ENCODE measurements around the gene KLK6.
"Not testable (repeated sequence)": the region's sequence is repeated elsewhere in the genome, so short reads cannot be mapped to it uniquely, and the experiment has no call there.

Gene KLK6

DNA sequence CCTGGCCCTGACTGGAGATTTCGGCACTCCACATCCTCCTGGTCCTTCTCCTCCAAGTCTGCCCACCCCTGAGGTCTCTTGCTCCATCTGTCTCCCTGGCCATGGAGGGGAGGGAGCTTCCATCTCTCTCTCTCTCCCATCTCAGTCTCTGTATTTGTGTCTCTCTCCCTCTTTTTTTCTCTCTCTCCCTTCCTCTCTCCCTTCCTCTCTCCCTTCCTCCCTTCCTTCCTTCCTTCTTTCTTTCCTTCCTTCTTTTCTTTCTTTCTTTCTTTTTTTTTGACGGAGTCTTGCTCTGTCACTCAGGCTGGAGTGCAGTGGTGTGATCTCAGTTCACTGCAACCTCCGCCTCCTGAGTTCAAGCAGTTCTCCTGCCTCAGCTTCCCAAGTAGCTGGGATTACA is 419 bp upstream of the KLK6 start:
- H2BK12ac ChIP-seq (ENCODE audit: low read length in 2 of 2); H3K27ac ChIP-seq (ENCODE audit: low read length, poor library complexity, severe bottlenecking); H3K9ac ChIP-seq (ENCODE audit: low read length); H3K4me3 ChIP-seq (ENCODE audit: insufficient read depth in 1 of 2, low read depth in 1 of 2, low read length in 2 of 2); H2BK120ac ChIP-seq (ENCODE audit: low read depth, low read length); H3K14ac ChIP-seq (ENCODE audit: low read length in 2 of 2); H2BK15ac ChIP-seq (ENCODE audit: low read depth, poor library complexity, severe bottlenecking); H2BK5ac ChIP-seq (ENCODE audit: low read depth, low read length, poor library complexity, severe bottlenecking); H3K9me3 ChIP-seq (ENCODE audit: control insufficient read depth, low read length); H3K79me1 ChIP-seq (replicated peaks; ENCODE audit: low read length, poor library complexity, severe bottlenecking); H3K23ac ChIP-seq (ENCODE audit: low read length in 2 of 2); H3K4ac ChIP-seq (ENCODE audit: low read depth in 1 of 2, low read length in 2 of 2); H3K18ac ChIP-seq (ENCODE audit: low read depth in 1 of 2, low read length in 2 of 2); H4K8ac ChIP-seq (ENCODE audit: low read length); H2AK5ac ChIP-seq (ENCODE audit: low read length, severe bottlenecking); H3K4me2 ChIP-seq (ENCODE audit: low read length, poor library complexity, severe bottlenecking); H2AFZ ChIP-seq (ENCODE audit: low read depth, low read length); H3K36me3 ChIP-seq (ENCODE audit: control insufficient read depth in 1 of 2, insufficient read depth in 2 of 2, low read depth in 1 of 2, low read length in 2 of 2); DNase-seq; H3K4me1 ChIP-seq (ENCODE audit: control insufficient read depth, insufficient read depth, low read depth, low read length); H4K91ac ChIP-seq (ENCODE audit: low read length): not testable (repeated sequence)
- H3K27me3 ChIP-seq (ENCODE audit: control insufficient read depth in 1 of 2, insufficient read depth in 1 of 2, low read length in 2 of 2), result peaks cover 0 to 29% of the 10 kb centered on the region in 2 experiments
- 73% methylated on average over 2 of the region's 3 CpGs for WGBS

DNA sequence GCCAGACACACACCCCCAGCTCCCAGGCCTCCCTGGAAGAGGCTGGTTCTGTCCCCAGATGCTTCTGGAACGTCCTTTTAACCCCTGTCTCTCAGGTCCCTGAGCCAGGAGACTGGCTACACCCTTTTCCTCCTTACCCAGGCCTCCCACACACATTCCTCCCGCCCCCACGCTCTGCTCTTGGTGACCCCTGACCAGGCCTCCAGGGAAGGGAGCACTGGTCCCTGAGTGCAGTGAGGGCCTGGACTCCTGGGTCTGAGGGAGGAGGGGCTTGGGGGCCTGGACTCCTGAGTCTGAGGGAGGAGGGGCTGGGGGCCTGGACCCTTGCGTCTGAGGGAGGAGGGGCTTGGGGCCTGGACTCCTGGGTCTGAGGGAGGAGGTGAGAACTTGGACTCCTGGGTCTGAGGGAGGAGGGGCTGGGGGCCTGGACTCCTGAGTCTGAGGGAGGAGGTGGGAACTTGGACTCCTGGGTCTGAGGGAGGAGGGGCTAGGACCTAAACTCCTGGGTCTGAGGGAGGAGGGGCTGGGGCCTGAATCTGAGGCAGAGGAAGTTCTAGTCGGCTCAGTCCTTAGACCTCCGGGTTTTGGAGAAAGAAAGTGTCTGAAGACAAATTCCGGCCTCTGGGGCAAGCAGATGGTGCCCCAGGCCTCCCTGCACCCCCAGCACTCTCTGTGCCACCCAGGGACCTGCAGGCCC is 527 bp downstream of the KLK6 start:
- 63% methylated on average over 5 of the region's 7 CpGs for WGBS
- H2BK15ac ChIP-seq (ENCODE audit: low read depth, poor library complexity, severe bottlenecking), result no peak overlapping the region

DNA sequence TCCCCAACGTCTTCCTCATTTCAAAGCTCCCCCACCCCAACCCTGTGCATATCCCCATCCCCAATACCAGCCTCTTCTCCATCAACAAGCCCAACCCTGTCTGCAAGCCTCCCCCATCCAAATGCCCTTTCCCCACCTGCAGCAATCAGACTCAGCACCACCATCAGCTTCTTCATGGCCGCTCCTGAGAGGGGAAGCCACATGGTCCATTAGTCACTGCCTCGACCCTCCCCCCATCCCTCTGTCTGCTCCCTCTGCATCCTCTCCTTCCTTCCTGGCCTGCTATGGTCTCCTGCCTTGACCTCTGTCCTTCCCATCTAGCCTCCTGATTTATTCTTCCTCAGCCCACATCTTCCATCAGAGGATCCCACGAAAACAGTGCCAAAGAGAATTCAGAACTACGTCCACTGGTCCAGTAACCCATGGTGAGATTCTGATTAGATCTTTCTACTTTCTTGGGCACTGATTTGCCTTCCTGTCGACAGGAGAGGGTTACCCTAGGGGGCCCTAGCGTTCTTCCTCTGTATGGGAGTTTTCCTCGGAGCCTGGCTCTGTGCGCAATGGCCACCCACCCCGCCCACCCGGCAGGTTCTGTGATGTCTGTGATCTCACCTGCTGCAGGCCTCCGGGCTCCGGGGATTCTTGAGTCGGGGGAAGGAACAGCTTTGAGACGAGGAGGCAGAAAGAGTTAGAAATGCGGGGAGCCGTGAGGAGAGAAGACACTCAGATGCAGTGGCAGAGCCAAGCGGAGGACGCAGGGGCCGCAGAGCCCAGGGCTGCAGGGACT is 1.3 kb downstream of the KLK6 start:
- Histone ChIP-seq H2BK12ac (ENCODE audit: low read length in 2 of 2) (no peak overlapping the region), H3K36me3 (ENCODE audit: control insufficient read depth in 1 of 2, insufficient read depth in 2 of 2, low read depth in 1 of 2, low read length in 2 of 2) (no peaks in the 10 kb centered on the region), H2BK120ac (ENCODE audit: low read depth, low read length) (no peak overlapping the region), H2BK5ac (ENCODE audit: low read depth, low read length, poor library complexity, severe bottlenecking) (no peak overlapping the region), H3K4me3 (ENCODE audit: insufficient read depth in 1 of 2, low read depth in 1 of 2, low read length in 2 of 2) (peak overlapping the region in 1 of 2 experiments; percentile 4), H3K27ac (ENCODE audit: low read length, poor library complexity, severe bottlenecking) (no peak overlapping the region), H2AFZ (ENCODE audit: low read depth, low read length) (no peak overlapping the region), H4K91ac (ENCODE audit: low read length) (no peak overlapping the region), H3K4ac (ENCODE audit: low read depth in 1 of 2, low read length in 2 of 2) (no peak overlapping the region), H2BK15ac (ENCODE audit: low read depth, poor library complexity, severe bottlenecking) (no peak overlapping the region), H4K8ac (ENCODE audit: low read length) (no peak overlapping the region), H3K9ac (ENCODE audit: low read length) (no peak overlapping the region), H3K27me3 (ENCODE audit: control insufficient read depth in 1 of 2, insufficient read depth in 1 of 2, low read length in 2 of 2) (peaks cover 0 to 34% of the 10 kb centered on the region in 2 experiments), H3K9me3 (ENCODE audit: control insufficient read depth, low read length) (no peaks in the 10 kb centered on the region), H3K18ac (ENCODE audit: low read depth in 1 of 2, low read length in 2 of 2) (no peak overlapping the region), H3K4me2 (ENCODE audit: low read length, poor library complexity, severe bottlenecking) (no peak overlapping the region), H3K23ac (ENCODE audit: low read length in 2 of 2) (no peak overlapping the region), H3K79me1 (replicated peaks; ENCODE audit: low read length, poor library complexity, severe bottlenecking) (no peaks in the 10 kb centered on the region), H3K14ac (ENCODE audit: low read length in 2 of 2) (no peak overlapping the region), H2AK5ac (ENCODE audit: low read length, severe bottlenecking) (no peak overlapping the region), H3K4me1 (ENCODE audit: control insufficient read depth, insufficient read depth, low read depth, low read length) (no peaks in the 10 kb centered on the region)
- WGBS, result 48% methylated on average over 20 of the region's 20 CpGs
- no peak for DNase-seq

More for the DNA sequence above, 527 bp downstream of the KLK6 start:
- no peak for DNase-seq
- Histone ChIP-seq H4K8ac (ENCODE audit: low read length) (no peak overlapping the region), H3K27me3 (ENCODE audit: control insufficient read depth in 1 of 2, insufficient read depth in 1 of 2, low read length in 2 of 2) (peaks cover 0 to 29% of the 10 kb centered on the region in 2 experiments), H3K79me1 (replicated peaks; ENCODE audit: low read length, poor library complexity, severe bottlenecking) (no peaks in the 10 kb centered on the region), H2BK120ac (ENCODE audit: low read depth, low read length) (no peak overlapping the region), H3K9ac (ENCODE audit: low read length) (no peak overlapping the region), H3K4me1 (ENCODE audit: control insufficient read depth, insufficient read depth, low read depth, low read length) (no peaks in the 10 kb centered on the region), H3K9me3 (ENCODE audit: control insufficient read depth, low read length) (no peaks in the 10 kb centered on the region), H3K4me3 (ENCODE audit: insufficient read depth in 1 of 2, low read depth in 1 of 2, low read length in 2 of 2) (no peak overlapping the region), H2AK5ac (ENCODE audit: low read length, severe bottlenecking) (no peak overlapping the region), H3K36me3 (ENCODE audit: control insufficient read depth in 1 of 2, insufficient read depth in 2 of 2, low read depth in 1 of 2, low read length in 2 of 2) (no peaks in the 10 kb centered on the region), H2AFZ (ENCODE audit: low read depth, low read length) (no peak overlapping the region), H3K4me2 (ENCODE audit: low read length, poor library complexity, severe bottlenecking) (no peak overlapping the region), H4K91ac (ENCODE audit: low read length) (no peak overlapping the region), H3K4ac (ENCODE audit: low read depth in 1 of 2, low read length in 2 of 2) (no peak overlapping the region), H2BK12ac (ENCODE audit: low read length in 2 of 2) (no peak overlapping the region), H2BK5ac (ENCODE audit: low read depth, low read length, poor library complexity, severe bottlenecking) (no peak overlapping the region), H3K27ac (ENCODE audit: low read length, poor library complexity, severe bottlenecking) (no peak overlapping the region), H3K14ac (ENCODE audit: low read length in 2 of 2) (no peak overlapping the region), H3K18ac (ENCODE audit: low read depth in 1 of 2, low read length in 2 of 2) (no peak overlapping the region), H3K23ac (ENCODE audit: low read length in 2 of 2) (no peak overlapping the region)

DNA sequence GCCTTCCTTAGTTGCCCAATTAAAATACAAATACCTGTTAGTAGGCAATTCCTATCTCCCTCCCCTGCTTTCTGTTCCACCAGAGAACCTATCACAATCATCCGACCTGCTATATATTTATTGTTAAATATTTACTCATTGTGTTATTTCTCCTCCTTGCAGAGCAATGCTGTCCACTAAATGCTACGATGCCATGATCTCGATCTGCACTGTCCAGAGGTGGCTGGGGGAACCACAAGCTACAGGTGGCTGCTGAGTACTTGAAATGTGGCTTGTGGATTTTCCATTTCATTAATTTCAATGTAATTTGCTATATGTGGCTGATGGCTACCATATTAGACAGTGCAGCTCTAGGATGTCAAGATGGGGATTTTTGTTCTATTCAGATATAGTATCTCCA is 5.1 kb downstream of the KLK6 start:
- Histone ChIP-seq H3K18ac (ENCODE audit: low read depth in 1 of 2, low read length in 2 of 2) (no peak overlapping the region), H2BK15ac (ENCODE audit: low read depth, poor library complexity, severe bottlenecking) (no peak overlapping the region), H2BK5ac (ENCODE audit: low read depth, low read length, poor library complexity, severe bottlenecking) (no peak overlapping the region), H3K14ac (ENCODE audit: low read length in 2 of 2) (no peak overlapping the region), H3K4me1 (ENCODE audit: control insufficient read depth, insufficient read depth, low read depth, low read length) (no peaks in the 10 kb centered on the region), H4K91ac (ENCODE audit: low read length) (no peak overlapping the region), H3K4ac (ENCODE audit: low read depth in 1 of 2, low read length in 2 of 2) (no peak overlapping the region), H2AFZ (ENCODE audit: low read depth, low read length) (no peak overlapping the region), H3K9ac (ENCODE audit: low read length) (no peak overlapping the region), H3K23ac (ENCODE audit: low read length in 2 of 2) (no peak overlapping the region), H3K9me3 (ENCODE audit: control insufficient read depth, low read length) (no peaks in the 10 kb centered on the region), H3K27ac (ENCODE audit: low read length, poor library complexity, severe bottlenecking) (no peak overlapping the region), H3K4me3 (ENCODE audit: insufficient read depth in 1 of 2, low read depth in 1 of 2, low read length in 2 of 2) (no peak overlapping the region), H3K79me1 (replicated peaks; ENCODE audit: low read length, poor library complexity, severe bottlenecking) (no peaks in the 10 kb centered on the region), H4K8ac (ENCODE audit: low read length) (no peak overlapping the region), H3K4me2 (ENCODE audit: low read length, poor library complexity, severe bottlenecking) (no peak overlapping the region), H2BK120ac (ENCODE audit: low read depth, low read length) (no peak overlapping the region), H2AK5ac (ENCODE audit: low read length, severe bottlenecking) (no peak overlapping the region), H3K36me3 (ENCODE audit: control insufficient read depth in 1 of 2, insufficient read depth in 2 of 2, low read depth in 1 of 2, low read length in 2 of 2) (no peaks in the 10 kb centered on the region), H2BK12ac (ENCODE audit: low read length in 2 of 2) (no peak overlapping the region), H3K27me3 (ENCODE audit: control insufficient read depth in 1 of 2, insufficient read depth in 1 of 2, low read length in 2 of 2) (peaks cover 0 to 26% of the 10 kb centered on the region in 2 experiments)
- WGBS, result 64% methylated on average over 2 of the region's 3 CpGs
- no peak for DNase-seq

Data from mesenchymal stem cell (in vitro differentiated cells and primary cell).